HG03045 (cell line): Measurements from ENCODE around the gene TAS2R38.

Source experiments
- ATAC-seq: cut with Tn5 transposase; IDR thresholded peaks from one replicate; pipeline ENCODE4 v1.9.1; 2021; ENCODE audit warnings: mild to moderate bottlenecking, moderate library complexity; ENCODE audit not compliant: unreplicated experiment

TAS2R38 gene

GRCh38 chr7:141976524-141977245, 3.1 kb upstream of the TAS2R38 start:
- no peak for ATAC-seq

GRCh38 chr7:141975806-141976523, 2.4 kb upstream of the TAS2R38 start:
- ATAC-seq, result peak; percentile 78

GRCh38 chr7:141974831-141975230, 1.3 kb upstream of the TAS2R38 start:
- no peak for ATAC-seq

DNA sequence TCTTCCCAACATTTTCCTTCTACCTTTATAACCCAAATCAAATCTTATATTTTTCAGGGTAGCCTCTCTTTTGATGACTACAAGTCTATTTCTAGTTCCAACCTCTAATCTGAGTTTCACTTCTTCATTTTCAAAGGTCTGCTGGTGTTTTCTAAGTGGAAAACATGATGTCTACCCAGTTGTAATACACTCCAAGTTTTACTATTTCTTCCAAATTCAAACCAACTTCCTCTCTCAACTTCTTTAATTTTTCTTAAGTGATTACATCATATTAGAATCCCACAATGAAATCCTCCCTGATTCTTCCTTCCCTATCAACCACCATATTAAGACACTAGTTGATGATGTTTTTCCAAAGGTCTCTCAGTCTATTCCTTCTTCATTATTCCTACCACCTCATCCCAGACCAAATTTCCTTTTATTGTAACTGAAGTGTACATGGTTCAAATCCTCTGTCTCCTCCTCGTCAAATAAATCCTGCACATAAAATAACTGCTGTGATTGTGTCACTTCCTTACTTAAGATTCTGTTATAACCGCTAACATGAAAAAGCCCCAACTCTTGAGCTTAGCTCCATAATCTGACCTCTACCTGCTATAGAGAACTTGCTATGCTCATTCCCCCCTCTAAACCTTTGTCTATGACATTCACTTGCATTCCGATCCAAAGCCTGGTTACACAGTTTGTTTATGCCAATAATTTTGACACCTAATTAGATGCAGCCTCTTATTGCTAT, 12.7 kb downstream of the TAS2R38 start:
- no peak for ATAC-seq

- no peak for ATAC-seq
These were observed 17.5 kb downstream of the TAS2R38 start for GRCh38 chr7:141956084-141956483.

DNA sequence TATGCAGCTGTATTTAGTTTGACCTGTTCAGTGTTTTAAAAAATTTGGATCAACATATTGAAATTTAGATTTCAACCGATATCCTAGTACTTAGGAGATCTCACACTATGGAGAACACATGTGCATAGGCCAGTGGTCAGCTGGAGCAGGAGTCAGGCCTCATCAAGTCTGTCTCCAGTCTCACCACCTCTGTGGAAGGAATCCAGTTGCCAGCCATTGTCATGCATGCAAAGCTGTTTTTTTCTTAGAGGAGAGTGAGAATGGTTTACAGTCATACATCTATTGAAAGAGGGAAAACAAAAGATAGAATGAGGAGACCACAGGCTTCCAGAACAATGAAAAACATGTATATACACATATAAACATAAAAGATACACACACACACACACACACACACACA, 19.2 kb downstream of the TAS2R38 start:
- ATAC-seq, result no peak

DNA sequence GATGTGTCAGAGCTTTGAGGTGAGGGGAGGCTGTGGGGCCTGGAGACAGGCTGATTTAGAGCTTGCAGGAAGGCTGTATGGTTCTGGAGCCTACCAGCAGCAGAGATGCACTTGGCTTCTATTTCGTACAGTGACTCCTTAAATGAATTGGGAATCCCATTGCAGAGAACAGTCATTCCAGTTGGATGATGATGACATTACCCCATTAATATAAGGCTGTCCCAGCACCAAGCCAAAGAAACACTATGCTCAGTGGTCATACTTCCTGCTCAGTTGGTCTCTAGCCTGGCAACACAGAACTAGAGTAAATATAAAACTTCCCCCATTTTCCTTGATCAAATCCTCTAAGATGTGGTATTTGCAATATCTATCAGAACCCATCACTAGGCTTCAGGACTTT, 21.1 kb downstream of the TAS2R38 start:
- no peak for ATAC-seq

GRCh38 chr7:141950806-141951205, 22.8 kb downstream of the TAS2R38 start:
- no peak for ATAC-seq

- no peak for ATAC-seq
These were observed 23.7 kb downstream of the TAS2R38 start for GRCh38 chr7:141949911-141950310.

GRCh38 chr7:141949451-141949850, 24.1 kb downstream of the TAS2R38 start:
- no peak for ATAC-seq

- ATAC-seq, result no peak
These were observed 24.6 kb downstream of the TAS2R38 start for GRCh38 chr7:141949021-141949420.

GRCh38 chr7:141946796-141947195, 26.8 kb downstream of the TAS2R38 start, which contains the start of gene CLEC5A:
TSS of gene CLEC5A (minus strand) at chr7:141946974. CDS start at chr7:141946292, 682 bp downstream.
- no peak for ATAC-seq

- ATAC-seq, result no peak
These were observed 28.2 kb downstream of the TAS2R38 start for GRCh38 chr7:141945356-141945755.

- ATAC-seq, result no peak
These were observed 28.8 kb downstream of the TAS2R38 start for GRCh38 chr7:141944811-141945210.

GRCh38 chr7:141943846-141944245, 29.7 kb downstream of the TAS2R38 start:
- no peak for ATAC-seq

DNA sequence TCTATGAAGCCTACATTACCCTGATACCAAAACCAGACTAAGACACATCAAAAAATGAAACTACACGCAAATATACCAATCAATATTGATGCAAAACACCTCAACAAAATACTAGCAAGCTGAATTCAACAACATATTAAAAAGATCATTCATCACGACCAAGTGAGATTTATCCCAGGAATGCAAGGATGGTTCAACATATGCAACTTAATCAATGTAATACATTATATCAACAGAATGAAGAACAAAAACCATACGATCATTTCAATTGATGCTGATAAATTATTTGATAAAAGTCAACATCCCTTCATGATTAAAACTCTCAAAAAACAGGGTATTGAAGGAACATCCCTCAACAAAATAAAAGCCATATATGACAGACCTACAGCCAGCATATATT, 32.5 kb downstream of the TAS2R38 start:
- no peak for ATAC-seq

GRCh38 chr7:141930211-141930610, 43.4 kb downstream of the TAS2R38 start:
- ATAC-seq, result no peak

- ATAC-seq, result no peak
These were observed 44.8 kb downstream of the TAS2R38 start for GRCh38 chr7:141928845-141929195.

DNA sequence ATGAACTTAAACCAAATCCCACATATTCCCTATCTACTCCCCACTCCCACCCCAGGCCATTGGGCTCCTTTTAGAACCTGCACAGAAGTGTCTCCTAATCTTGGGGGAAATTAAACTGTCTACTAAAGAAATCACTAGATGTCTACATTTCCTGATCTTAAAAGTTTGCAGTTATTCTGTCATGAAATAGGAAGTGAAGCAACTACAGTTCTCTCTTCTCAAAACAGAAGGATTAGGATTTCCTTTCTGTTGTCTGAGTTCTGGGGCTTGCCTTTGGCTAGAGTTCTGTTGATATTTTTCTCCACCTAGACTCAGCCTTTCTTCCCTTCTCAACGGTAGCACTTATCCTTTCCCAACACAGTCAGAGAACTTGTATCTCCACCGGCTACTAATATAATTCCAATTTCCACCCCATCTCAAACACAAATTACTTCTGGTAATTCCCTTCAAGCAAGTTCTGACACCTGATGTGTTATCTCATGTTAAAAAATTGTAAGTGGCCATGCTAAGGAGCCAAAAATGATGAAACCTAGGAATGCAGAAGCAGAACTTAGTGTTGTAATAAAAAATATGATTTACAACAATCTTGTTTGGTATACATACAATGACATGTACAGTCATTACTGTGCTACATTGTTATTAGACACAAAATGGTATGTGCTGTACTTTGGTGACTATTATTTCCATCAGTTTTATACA, 45.3 kb downstream of the TAS2R38 start:
- ATAC-seq, result no peak
